Measurements from ENCODE around the gene C1QB.

The C1QB gene

DNA sequence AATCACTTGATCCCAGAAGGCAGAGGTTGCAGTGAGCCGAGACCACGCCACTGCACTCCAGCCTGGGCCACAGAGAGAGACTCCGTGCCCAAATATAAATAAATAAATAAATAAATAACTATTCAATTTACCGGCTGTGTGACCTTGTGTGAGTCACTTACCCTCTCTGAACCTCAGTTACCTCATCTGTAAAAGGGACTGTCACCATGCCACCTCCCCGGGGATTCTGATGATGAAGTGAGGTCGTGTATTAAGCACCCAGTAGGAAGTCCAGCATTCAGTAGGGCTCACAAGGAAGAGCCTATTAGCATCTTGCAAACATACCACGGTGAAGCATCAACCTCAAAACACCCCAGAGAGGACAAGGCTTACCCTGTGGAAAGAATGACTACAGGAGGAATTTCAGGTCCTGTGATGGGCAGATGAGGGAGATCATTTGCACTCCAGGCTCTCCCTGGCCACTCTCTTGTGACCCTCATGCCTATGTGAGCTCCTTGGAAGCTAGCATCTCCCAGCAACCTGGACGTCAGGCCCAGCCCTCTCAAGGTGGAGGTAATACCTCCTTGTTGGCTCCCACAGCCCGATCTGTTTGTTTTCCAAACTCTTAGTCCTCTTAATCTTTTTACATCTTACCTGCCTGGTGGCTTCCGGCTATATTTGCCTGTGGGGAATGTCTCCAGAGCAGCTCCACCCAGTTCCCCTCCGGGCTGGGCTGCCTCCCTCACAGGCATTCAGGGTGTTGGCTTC, 24.2 kb upstream of the C1QB start:
- no peak for DNase-seq (ENCODE audit: low read depth, low spot score)
- ChIA-PET POLR2A (no interaction called here), CTCF (interaction anchor here (1.2 to 1.4 kb wide), 2 partner anchors 11 to 12 kb away, joined by 3 to 6 read pairs; no protein-coding TSS in a partner anchor)
- TF ChIP-seq, protein P1, sequence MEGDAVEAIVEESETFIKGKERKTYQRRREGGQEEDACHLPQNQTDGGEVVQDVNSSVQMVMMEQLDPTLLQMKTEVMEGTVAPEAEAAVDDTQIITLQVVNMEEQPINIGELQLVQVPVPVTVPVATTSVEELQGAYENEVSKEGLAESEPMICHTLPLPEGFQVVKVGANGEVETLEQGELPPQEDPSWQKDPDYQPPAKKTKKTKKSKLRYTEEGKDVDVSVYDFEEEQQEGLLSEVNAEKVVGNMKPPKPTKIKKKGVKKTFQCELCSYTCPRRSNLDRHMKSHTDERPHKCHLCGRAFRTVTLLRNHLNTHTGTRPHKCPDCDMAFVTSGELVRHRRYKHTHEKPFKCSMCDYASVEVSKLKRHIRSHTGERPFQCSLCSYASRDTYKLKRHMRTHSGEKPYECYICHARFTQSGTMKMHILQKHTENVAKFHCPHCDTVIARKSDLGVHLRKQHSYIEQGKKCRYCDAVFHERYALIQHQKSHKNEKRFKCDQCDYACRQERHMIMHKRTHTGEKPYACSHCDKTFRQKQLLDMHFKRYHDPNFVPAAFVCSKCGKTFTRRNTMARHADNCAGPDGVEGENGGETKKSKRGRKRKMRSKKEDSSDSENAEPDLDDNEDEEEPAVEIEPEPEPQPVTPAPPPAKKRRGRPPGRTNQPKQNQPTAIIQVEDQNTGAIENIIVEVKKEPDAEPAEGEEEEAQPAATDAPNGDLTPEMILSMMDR (IDR thresholded peaks at IDR 0.05; ENCODE audit: insufficient read depth, low read length, missing control alignments) = no peak
- no peak overlapping the region for H3K4me3 ChIP-seq (ENCODE audit: low read depth, low read length)

DNA sequence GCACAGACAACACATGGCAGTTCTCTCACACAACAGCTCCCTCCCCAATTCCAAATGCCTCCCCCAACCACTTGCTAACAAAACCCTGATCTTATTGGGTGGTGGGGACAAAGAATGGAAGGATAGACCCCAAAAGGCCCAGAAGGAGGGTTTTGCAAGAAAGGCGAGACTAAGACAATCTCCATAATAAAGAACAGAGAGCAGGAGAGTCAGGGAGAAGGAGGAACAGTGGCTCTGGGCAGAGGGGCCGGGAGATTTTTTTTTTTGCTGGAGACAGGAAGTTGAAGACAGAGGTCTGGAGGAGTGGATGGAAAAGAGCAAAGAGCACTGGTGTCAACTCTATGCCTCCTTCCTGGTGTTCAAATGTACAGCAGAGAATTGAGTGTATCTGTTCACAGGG, 23.1 kb upstream of the C1QB start:
- no peak for DNase-seq (ENCODE audit: low read depth, low spot score)
- CTCF ChIA-PET = interaction anchor here (1.4 kb wide), 1 partner anchor 11 kb away, joined by 6 read pairs; no protein-coding TSS in a partner anchor
- TF ChIP-seq, protein P1 (IDR thresholded peaks at IDR 0.05; ENCODE audit: insufficient read depth, low read length, missing control alignments) = no peak

DNA sequence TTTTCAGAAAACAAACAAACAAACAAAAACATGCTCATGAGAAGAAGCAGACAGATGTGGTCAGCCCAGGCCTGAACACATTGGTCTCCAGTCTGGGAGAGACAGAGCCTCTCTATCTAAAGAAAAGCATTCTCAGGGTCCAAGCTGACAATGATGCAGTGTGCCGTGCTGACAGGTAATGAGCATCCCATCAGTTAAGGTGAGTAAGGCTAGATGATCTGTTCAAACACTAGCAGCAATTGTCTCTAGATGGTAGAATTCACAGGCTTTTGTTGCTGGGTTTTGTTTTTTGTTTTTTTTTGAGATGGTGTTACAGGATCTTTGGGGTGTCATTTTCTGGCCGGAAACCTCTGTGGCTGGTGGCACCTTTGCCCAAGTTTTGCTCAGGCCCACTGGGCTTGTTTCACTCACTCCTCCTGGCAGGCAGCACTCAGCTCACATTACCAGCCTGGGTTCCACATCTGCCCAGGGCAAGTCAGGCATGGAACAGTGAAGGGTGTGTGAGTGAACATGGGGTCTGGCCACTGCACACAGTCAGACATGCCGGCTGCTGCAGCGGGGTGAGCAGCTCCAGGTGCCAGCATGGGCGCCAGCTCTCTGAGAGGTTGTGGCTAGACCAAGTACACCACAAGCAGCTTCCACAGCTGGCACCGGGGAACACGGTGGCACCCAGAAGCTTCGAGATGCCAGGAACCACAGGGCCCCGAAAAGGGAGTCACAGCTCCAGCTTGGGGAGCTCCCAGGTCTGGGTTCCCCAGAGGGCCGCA, 19.2 kb upstream of the C1QB start:
- POLR2A ChIA-PET = no interaction called here
- DNase-seq (ENCODE audit: low read depth, low spot score) = no peak
- CTCF ChIA-PET = interaction anchor here (0.9 to 2.7 kb wide), 4 partner anchors 12 to 214 kb away, joined by 3 to 16 read pairs (median 3); no protein-coding TSS in a partner anchor
- H3K4me3 ChIP-seq (ENCODE audit: low read depth, low read length) = no peak overlapping the region
- TF ChIP-seq, protein P1 (IDR thresholded peaks at IDR 0.05; ENCODE audit: insufficient read depth, low read length, missing control alignments) = no peak

More for the DNA sequence above, 23.1 kb upstream of the C1QB start:
- POLR2A ChIA-PET = no interaction called here
- H3K4me3 ChIP-seq (ENCODE audit: low read depth, low read length) = no peak overlapping the region

DNA sequence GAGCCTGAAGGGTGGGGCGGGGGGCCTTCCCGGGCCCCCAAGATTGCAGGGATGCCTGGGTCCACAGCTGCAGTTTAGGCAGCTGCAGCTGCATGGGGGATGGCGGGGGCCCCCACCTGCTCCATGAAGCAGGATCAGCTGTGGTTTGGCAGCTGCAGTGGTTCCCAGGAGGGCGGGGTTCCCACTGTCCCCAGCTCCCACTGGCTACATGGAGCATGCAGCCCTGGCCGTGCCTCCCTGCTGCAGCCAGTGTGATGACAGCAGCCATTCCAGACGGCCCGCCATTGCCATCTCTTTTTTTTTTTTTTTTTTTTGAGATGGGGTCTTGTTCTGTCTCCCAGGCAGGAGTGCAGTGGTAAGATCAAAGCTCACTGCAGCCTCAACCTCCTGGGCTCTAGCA, 17.6 kb upstream of the C1QB start:
- DNase-seq (ENCODE audit: low read depth, low spot score) = no peak
- ChIA-PET CTCF (interaction anchor here (1.1 to 2.7 kb wide), 3 partner anchors 215 to 218 kb away, joined by 3 to 16 read pairs (median 4); no protein-coding TSS in a partner anchor), POLR2A (interaction anchor here (0.6 kb wide), 1 partner anchor 96 kb away, joined by 3 read pairs; no protein-coding TSS in a partner anchor)
- TF ChIP-seq, protein P1 (IDR thresholded peaks at IDR 0.05; ENCODE audit: insufficient read depth, low read length, missing control alignments) = no peak
- H3K4me3 ChIP-seq (ENCODE audit: low read depth, low read length) = no peak overlapping the region

DNA sequence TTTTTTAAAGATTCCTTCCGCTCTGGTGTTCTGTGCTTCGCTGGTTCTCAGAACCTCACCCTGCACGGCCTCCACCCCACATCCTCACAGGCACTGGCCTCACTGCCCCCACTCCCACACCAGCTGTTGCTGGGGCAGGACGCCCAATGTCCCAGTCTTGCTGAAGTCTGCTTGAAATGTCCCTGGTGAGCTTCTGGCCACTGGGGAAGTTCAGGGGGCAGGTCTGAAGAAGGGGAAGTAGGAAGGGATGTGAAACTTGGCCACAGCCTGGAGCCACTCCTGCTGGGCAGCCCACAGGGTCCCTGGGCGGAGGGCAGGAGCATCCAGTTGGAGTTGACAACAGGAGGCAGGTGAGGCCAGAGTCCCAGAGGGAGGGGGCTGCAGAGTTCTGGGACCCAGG, 16.7 kb upstream of the C1QB start, which contains the start of gene C1QA:
TSS of gene C1QA (plus strand) at position 276 of the 400 bp plus-strand sequence. CDS start 989 bp downstream, outside the sequence.
- CTCF ChIA-PET = interaction anchor here (1.1 to 1.4 kb wide), 2 partner anchors 216 to 219 kb away, joined by 3 to 4 read pairs; no protein-coding TSS in a partner anchor
- POLR2A ChIA-PET = no interaction called here

More for the DNA sequence above, 16.7 kb upstream of the C1QB start, which contains the start of gene C1QA:
- TF ChIP-seq, protein P1 (IDR thresholded peaks at IDR 0.05; ENCODE audit: insufficient read depth, low read length, missing control alignments) = no peak
- DNase-seq (ENCODE audit: low read depth, low spot score) = no peak
- no peak within 1 kb of the TSS for H3K4me3 ChIP-seq (ENCODE audit: low read depth, low read length)
